Activated gamma-delta T cell treated with anti-CD3 and anti-CD28 coated beads, Interleukin-2, amount 50 U/mL, for 16 hours (primary cell): ENCODE measurements around the gene SERPINA4.
"Not testable (repeated sequence)": the region's sequence is repeated elsewhere in the genome, so short reads cannot be mapped to it uniquely, and the experiment has no call there.

Experiments
- DNase-seq: peaks from one replicate; pipeline ENCODE4 v3.0.0-alpha.2; 2020; ENCODE audit warnings: low read depth

SERPINA4 gene

DNA sequence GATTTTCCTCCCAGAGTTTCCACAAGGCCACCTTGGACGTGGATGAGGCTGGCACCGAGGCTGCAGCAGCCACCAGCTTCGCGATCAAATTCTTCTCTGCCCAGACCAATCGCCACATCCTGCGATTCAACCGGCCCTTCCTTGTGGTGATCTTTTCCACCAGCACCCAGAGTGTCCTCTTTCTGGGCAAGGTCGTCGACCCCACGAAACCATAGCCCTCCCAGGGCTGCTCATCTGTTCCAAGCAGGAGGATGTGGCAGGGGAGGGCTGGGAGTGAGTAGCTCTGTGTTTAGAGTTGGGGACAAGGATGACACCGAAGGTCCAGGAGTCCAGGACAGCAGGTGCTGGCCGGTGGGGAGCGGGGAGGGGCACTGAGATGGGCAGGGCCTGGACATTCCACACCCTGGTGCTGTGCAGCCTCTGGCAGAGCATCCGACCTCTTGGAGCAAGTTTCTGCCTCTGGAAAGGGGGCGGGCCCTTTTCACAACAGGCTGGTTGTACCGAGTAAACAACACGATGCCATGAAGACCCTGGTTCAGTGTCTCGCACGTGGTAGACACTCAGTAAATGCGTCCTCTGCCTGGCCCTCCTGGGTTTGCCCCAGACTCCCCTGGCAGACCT is 8.2 kb downstream of the SERPINA4 start:
- no peak for DNase-seq

DNA sequence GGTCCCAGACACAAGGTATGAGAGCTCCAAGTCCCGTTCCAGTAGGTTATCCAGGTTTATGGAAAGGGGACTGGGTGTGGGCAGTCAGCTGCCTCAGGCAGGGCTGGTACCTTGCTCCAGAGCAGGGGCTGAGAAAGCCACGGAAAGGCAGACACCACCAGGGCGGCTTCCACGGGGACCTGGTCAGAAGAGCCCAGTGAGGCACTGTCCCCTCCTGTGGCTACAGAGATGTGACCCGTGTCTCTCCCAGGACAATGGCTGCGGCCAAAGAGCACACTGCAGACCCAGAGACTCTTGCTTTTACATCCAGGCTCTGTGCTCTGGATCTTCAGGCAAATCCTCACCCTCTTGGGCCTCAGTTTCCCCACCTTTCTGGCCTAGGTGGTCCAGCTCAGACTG is 8.8 kb downstream of the SERPINA4 start:
- DNase-seq = no peak

DNA sequence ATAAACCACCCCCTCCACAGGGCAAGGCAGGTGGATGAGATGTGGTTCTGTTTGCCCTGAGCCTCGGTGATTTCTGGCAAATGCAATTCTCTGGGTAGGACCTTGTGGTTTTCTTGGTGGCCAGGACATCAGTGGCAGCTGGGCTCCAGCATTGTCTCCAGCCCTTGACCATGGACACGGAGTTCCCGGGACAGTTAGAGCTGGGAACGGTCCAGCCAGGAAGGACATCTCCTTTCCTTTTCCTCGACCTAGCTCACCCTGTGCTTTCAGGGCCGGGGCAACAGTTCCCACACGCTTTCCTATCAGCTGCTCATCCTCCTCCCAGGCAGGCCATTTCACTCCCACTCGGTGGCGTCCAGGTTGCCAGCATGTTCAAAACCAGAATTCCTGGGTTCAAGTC is 9.2 kb downstream of the SERPINA4 start:
- DNase-seq = no peak

DNA sequence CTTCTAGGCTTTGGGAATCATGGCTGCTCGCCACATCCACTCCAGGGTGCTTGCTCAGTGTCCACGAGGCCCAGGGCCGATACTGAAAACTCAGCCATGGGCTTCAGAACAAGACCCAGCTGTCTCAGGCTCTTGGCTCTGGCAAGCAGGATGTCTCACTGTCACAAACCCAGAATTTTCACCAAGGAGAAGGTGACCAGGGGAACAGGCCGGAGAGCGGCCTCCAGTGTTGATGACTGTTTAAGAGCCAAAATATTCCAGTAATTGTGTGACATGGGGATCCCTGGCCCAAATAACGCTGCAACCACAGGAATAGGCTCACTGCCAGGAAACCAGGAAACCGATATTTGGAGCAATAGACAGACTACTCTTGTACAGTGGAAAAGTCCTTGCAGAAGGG is 10.2 kb downstream of the SERPINA4 start:
- DNase-seq = no peak

DNA sequence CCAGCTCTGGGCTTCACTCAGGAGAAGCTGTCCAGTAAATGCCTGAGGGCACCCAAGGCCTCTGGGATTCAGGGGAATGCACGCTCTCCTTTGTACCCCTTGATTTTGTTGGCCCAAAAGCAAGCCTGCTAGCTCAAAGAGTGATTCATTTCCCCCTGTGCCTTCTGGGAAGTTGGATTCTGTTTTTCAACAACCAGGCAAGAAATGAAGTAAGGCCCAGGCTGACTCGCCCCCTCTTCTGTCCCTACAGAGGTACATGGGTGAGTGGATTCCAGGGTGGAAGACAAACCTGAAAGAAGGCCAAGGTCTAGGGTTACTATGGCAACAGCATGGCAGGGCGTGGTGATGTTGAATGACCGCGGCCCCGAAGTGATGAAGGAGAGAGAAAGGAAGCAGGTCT is 10.7 kb downstream of the SERPINA4 start:
- no peak for DNase-seq

DNA sequence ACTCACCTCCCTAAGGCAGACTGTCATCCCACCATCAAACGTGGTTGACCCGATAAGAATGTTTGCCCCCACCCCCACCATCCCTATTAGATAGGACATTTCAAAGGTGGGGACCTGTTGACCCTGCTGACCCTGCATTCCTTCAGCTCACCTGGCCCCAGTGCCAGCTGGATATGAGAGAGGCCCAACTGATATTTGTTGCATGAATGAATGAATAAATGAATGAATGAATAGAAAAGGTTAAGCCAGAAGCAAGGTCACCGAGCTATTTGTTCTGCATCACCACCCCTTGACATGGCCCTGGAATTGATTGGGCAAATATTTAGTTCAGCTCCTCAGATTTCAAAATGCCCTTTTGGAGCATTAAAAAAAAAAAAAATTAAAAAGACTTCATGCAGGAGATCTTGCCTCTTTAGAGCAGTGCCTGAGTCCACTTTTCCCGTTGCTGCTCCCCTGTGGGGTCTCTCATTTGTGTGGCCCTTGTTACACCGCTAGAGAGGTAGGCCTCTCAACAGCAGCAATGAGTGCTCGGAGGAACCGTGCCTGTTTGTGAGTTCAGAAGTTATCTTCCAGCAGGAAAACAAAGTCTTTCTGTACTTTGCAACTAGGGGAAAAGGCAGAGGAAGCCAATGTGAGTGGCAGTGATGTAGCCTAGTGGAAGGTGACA is 11.5 kb downstream of the SERPINA4 start:
- DNase-seq = no peak

DNA sequence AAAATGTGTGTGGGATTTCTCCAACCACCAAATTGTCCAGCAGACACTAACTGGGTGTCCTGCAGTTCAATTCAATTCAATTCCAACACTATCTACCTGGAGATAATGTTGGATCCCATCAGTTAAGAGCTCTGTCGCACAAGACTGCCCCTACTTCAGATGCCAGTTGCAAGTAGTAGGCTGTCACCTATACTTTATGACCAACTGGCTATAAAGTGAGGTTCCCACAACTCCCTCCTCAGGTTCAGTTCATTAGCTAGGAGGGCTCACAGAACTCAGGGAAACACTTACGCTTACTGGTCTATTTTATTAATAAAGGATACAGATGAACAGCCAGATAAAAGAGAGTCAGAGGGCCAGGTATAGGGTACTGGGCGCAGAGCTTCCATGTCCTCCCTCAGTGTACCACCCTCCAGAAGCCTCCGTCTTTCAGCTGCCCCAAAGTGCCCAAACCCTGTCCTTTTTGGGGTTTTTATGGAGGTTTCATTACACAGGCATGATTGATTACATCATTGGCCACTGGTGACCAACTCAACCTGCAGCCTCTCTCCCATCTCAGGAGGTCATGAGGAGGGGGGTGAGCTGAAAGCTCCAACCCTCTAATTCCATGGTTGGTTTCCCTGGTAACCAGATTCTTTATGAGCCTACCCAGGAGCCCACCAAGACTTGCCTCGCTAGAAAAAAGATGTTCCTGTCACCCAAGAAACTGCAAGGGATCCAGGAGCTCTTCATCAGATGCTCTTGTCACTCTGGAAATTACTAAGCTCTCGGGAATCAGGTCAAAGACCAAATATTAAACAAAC is 12.4 kb downstream of the SERPINA4 start:
- DNase-seq = no peak

DNA sequence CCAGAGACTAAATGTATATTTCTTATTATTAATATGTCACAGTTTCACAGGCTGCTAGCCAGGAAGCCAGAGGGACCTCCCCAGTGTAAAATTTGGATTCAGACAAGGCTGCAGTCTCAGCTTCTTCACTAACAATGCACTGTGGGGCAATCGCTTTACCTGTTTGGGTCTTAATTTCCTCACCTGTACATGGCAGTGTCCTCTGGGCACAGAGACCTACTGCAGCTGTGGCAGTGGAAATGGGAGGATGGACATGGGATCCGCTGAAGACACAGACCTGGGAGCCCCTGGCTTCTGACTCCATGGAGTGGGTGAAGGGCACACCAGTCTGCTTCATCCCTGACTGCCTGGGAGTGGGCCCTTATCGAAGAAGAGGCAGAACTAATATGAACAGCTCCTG is 13.1 kb downstream of the SERPINA4 start:
- no peak for DNase-seq

DNA sequence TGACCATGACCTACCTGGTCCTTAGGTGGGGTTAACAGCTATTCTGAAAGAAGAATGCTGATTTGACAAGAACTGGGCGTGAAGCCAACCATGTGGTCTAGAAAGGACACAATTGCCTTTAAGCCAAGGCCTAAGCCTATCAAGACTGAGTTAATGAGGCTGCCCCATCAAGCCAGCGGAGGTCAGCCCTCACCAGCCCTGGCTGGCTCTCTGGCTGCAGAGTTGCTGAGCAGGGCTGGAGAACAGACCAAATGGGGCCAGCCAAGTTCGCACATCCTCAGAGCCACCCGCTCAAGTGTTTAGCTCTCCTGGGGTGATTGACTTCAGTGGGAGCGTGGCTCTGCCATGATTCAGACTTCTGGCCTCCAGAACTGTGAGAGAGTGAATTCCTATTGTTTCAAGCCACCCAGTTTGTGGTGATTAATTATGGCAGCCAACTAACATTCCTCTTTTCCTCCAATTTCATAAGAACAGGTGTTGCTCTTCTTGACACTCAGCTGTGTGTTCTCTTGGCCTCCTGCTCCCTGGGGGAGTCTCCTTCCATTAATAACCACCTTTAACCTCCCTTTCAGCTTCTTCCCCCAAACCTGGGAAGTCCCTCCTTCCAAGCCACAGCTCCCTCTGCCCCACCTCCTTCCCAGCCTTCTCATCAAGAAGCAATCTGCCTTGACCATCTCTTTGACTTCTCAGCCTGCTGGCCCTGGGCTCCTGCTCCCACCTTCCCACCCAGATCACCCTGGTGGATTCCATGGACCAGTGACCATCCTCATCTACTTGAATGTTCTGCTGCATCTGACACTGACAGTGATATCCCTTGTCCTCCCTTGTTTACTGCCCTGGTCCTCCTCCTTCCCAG is 14.7 kb downstream of the SERPINA4 start:
- no peak for DNase-seq

DNA sequence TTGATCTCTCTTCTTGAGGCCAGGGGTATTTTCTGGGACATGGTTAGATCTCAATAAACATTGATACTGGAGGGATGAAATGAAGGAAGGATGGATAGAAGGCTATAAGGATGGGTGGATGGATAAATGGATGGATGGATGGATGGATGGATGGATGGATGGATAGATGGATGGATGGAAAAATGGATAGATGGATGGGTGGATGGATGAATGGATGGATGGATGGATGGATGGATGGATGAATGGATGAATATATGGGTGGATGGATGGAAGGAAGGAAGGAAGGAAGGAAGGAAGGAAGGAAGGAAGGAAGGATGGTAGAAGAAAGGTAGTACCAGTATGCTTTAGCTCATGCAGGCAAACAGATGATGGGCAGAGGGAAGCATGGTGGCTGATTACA is 16.2 kb downstream of the SERPINA4 start:
- not testable (repeated sequence) for DNase-seq

DNA sequence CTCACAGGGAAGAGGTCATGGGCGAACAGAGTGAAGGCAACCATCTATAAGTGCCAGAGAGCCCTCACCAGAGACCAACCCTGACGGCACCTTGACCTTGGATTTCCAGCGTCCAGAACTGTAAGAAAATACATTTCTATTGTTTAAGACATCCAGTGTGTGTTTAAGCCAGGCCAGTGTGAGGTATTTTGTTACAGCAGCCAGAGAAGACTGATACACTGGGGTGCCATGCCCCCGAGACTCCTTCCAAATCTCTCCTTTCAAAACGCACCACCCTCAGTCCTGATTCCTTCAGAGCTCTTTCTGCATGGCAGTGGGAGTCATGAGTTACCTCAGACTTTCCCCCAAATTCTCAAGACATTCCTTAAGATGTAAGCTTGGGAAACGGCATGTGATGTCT is 17.5 kb downstream of the SERPINA4 start:
- no peak for DNase-seq

DNA sequence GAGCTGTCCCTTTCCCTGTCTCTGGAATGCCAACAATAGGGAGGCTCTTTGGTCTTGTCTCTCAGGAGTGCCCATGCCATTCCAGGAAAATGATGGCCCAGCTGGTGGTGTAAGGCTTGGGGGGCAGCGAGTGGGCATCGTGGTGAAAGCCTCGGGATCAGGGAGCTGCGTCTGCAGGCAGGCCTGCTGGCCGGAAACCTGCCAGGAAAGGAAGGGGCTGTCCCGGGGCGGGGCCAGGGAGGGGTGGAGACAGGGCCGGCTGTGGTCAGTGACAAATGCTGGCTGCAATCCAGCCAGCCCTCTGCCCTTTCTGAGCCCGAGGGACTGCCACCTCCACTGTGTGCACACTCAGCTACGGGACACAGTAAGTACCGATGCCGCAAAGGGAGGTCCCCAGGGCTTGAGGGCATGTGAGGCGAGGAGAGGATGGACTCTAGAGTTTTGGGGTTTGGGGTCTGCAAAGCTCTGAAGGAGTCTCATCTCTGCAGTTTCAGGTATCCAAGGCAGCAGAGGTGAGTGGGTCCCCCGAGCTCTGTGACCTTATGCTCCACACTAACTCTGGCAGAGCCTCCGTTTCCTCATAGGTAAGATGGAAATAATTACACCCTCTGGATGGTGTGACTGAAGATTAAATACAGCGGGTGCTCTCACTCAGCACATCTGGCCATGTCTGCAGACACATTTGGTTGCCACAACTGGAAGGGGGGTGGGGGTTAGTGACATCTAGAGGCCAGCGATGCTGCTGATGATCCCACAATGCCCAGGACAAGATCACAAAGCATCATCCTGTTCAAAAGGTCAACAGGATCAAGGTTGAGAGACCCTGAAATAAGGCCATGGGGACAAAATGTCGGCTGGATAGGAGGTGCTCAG is 20.1 kb downstream of the SERPINA4 start, which contains the start of gene SERPINA5:
SERPINA5 (plus strand) TSS at position 300 of the 873 bp plus-strand sequence. CDS start 5,937 bp downstream, outside the sequence.
- DNase-seq = no peak

DNA sequence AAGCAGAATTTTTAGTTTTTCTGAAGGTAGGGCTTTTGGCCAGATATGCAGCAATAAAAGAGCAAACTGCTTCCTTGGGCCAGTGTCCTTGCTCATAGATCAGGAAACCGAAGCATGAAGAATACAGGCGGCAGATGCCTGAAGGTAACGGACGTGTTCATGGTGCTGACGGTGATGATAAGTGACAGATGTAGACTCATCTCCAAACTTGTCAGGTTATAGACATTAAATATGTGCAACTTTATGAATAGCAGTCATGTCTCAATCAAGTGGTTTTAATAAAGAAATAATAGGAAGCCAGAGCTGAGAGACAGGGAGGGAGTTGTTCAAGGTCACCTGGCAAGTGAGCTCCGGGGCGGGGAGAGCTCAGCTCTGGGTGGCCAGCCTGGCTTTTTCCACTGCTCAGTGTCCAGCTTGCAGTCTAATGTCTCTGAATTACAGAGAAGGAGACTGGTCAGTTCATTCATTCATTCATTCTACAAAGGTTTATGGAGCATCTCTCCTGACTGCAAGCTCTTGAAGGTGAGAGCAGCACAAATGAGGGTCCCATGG is 21.0 kb downstream of the SERPINA4 start:
- no peak for DNase-seq

DNA sequence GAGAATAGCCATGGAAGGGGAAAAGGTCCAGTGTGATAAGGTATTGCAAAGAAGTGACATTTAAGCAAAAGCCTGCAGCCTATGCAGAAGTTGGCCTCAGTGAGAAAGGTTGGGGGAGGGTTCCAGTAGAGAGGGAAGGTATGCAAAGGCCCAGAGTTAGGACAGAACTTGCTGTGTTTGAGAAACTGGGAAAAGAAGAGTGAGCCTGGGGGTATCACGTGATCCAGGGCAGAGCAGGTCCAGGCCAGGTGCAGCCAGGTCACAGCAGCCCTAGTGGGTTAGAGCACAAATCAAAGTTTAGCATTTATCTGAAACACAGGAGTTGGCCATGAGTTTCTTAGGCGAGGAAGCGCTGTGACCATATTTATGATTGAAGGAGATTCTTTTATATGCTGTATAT is 21.6 kb downstream of the SERPINA4 start:
- no peak for DNase-seq

DNA sequence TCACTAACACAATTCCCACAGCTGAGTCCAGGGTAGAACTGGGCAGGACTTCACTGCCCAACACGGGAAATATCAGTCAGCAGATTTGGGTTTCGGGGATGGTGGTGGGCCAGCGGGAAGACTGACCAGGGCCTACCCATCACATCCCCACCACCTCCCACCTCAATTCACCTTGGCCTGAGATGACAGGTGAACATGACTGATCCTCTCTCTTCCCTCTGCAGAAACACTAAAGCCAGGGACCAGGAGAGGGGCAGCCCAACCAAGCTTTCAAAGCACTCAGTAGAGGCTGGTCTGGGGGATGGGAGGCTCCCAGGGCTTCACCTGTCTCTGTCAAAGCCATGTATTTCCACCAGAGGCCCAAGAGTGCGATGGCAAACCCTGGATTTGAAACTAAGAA is 22.3 kb downstream of the SERPINA4 start:
- DNase-seq = no peak

DNA sequence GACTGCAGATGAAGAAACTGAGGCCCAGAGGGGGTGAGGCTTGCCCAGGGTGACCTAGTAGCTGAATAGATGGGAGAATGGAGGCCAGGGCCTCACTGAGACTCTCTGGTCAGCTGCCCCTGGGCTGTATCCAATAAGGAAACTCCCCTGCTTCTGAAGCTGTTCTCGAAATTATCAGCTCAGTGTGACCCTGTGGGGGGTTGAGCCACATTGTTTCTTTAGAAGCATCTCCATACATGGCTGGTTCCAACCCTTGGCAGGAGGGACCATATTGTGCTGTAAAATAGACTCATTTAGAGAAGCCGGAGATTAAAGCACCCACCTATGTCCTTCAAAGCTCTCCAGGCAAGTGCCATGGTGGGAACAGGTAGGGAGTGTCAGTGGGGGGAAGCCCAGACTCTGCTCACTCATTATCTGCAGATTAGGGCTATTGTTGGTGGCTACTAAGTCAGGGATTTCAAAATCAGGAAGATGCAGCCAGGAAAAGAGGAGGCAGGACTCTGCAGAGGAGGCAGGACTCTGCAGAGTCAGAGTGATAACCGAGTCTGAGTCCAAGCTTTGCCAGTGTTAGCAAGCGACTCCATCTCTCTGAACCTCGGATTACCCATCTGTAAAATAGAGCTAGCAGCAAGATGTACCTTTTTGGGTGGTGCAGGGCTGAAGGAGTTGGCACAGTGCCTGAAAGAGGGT is 23.5 kb downstream of the SERPINA4 start:
- DNase-seq = no peak

DNA sequence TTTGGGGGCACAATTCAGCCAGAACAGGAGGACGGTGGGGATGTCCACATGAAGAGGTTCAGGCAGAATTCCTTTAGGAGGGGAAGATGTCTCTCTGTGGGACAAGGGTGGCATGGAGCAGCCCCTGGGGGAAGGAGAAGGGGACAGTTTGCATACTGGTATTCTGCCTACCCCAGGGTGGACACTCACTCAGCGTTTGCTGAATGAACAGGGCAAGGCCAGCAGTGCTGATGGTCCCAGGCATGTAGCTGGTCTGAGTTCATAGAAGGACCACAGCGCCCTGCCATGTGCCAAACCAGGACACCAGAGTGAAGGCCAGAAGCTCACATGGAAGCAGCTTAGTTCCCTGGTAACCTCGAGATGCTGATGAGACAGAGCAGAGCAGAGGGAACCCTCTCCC is 25.4 kb downstream of the SERPINA4 start:
- DNase-seq = no peak

DNA sequence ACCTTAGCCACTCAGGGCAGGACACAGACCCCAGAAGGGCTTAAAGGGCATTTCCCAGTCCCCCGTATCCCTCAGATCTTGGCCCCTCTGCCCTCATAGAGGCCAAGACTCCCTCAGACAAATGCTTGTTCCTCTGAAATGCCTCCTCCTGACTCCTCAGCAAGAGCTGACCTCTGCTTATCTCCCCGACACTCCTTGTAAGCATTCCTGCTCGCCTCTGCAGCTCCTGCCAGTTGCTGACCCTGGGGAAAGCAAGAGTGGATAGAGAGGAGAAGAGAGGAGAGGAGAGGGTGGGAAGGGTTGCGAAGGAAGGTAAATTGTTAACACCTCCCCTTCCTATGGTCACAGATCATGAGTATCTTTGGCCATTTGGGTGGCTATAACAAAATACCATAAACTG is 27.1 kb downstream of the SERPINA4 start:
- DNase-seq = no peak

DNA sequence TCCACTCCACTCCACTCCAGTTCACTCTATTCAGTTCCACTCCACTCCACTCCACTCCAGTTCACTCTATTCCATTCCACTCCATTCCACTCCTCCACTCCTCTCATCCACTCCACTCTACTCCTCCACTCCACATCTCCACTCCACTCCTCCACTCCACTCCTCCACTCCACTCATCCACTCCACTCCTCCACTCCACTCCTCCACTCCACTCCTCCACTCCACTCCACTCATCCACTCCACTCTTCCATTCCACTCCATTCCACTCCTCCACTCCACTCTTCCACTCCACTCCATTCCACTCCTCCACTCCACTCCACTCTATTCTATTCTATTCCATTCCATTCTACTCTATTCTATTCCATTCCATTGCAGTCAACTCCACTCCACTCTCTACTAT is 29.8 kb downstream of the SERPINA4 start:
- no peak for DNase-seq

DNA sequence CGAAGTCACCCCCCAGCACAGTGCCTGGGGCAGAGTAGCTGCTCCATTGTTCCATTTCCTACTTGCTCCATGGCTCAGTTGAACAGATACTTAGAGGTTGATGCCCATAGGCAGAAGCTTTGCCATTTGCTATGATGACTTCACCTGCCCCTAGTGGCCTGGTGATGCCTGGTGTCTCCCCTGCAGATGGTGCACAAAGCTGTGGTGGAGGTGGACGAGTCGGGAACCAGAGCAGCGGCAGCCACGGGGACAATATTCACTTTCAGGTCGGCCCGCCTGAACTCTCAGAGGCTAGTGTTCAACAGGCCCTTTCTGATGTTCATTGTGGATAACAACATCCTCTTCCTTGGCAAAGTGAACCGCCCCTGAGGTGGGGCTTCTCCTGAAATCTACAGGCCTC is 30.6 kb downstream of the SERPINA4 start:
- DNase-seq = no peak
